HG03045 (cell line): ENCODE data around the gene TWIST2.

ENCODE experiments used
- ATAC-seq: cut with Tn5 transposase; IDR thresholded peaks from one replicate; pipeline ENCODE4 v1.9.1; 2021; ENCODE audit warnings: mild to moderate bottlenecking, moderate library complexity; ENCODE audit not compliant: unreplicated experiment

TWIST2 gene

GRCh38 chr2:238888781-238889180 is 40.9 kb downstream of the TWIST2 start:
- ATAC-seq = no peak

- ATAC-seq = no peak
These were observed 42.2 kb downstream of the TWIST2 start for GRCh38 chr2:238890131-238890530.

GRCh38 chr2:238890618-238891456 is 43.0 kb downstream of the TWIST2 start:
- no peak for ATAC-seq

GRCh38 chr2:238891457-238892203 is 43.7 kb downstream of the TWIST2 start:
- ATAC-seq = no peak

GRCh38 chr2:238892204-238892500 is 44.3 kb downstream of the TWIST2 start:
- no peak for ATAC-seq

DNA sequence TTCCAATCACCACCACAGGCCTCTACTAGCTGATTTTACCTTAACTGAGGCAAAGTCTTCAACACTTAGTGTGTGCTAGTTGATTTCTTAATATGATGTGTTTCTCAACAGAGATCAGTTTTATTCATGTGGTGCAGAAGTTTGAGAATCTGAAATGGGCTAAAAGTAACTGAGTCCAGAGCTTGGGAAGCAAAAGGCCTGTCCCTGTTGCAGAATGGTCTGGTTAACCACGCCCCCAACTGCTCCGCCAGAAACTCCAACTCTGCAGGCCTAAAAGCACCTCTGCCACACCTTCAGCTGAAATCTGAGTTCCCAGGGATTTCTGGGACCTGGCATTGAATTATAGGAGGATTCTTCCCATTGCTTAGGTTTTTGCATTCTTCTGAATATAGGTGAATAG is 44.9 kb downstream of the TWIST2 start:
- ATAC-seq = no peak

- no peak for ATAC-seq
These were observed 45.6 kb downstream of the TWIST2 start for GRCh38 chr2:238893349-238894000.

DNA sequence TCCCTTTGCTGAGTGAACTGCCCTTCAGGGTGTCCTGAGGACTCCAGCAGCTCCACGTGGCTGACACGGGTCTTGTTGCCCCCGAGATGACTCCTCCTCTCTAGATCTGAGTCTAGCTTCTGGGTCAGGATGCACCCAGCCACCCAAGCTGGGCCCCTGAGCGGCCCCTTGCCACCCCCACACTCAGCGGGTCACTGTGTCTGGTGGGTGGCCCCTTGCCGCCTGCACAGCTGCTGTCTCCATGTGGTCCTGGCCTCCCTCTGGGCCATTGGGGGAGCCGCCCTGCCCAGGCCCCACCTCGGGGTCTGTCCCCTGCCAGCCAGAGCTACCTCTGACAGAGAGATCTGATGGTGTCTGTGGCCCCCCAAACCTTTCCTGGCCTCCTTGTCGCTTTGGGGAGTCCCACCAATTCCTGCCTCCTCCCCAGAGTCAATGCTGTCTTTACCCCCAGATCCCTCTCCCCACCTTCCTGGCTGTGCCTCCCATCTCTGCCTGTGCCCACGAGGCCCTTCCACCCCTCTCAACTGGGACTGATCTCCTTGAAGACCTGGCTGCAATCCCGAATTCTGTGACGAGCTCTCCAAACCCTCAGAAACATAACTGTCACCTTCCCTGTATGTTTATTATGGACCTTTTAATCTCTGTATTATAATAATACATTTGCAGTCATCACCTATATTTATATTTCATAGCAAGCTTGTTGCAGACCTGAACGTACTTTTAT is 46.5 kb downstream of the TWIST2 start:
- ATAC-seq = no peak

- ATAC-seq = no peak
These were observed 47.0 kb downstream of the TWIST2 start for GRCh38 chr2:238894950-238895298.

DNA sequence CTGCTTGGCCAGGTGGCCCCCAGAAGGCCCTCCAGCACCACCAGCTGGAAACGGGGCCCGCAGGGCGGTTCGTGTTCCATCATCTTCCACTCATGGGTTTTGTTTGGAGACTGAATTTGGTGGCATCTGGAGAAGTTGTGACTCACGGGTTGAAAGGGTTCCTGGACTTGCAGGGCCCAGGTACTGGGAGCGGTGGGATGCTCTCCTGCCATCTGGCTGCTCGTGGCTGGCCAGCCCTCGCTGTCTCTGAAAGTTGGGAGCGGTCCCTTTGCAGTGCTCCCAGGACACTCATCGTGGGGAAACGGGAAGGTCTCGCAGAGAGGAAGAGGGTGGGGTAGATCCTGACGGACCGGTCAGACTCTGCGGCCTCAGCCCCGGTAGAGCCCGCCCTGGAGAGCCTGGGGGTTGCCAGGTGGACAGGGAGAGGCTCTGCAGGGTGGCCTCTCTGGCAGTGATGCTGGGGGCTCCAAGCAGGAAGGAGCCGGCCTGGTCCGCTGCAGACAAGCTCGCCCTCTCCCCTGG is 47.5 kb downstream of the TWIST2 start:
- no peak for ATAC-seq

GRCh38 chr2:238895891-238896600 is 48.2 kb downstream of the TWIST2 start:
- no peak for ATAC-seq

GRCh38 chr2:238896641-238897040 is 48.8 kb downstream of the TWIST2 start:
- no peak for ATAC-seq

DNA sequence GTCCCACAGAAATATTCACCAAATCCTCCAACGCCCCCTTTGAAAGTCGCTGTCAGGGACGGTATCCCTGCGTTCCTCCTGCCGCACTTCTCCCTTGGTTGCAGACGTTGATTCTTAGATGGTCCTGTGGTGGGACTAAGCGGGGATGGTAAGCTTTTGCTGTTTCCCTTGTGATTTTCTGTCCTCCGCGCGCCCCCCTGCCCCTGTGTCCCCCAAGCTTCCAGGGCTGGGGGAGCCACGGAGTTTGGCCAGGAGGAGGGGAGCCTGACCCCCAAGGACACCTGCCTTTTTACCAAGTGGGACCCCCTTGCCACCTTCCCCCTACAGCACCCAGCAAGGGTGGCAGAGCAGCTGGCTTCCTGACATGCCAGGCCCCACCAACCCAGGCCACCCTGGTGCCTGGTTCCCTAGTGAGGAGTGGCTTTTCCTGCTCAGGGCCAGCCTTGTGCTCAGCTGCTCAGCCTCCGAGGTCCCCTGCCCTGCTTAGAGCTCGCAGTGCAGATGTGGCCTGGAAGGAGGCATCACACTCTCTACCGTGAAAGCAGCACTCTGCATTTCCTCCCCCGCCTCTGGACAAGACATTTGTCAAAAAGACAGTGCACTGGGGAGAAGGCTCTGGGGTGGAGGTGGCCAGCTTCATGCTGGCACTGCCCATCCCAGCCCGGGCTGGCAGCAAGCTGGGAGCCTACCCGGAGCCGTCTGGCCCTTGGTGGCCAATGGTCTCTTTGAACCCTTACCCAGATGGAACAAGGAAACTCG is 49.4 kb downstream of the TWIST2 start:
- ATAC-seq = no peak

- no peak for ATAC-seq
These were observed 50.0 kb downstream of the TWIST2 start for GRCh38 chr2:238897911-238898311.

- ATAC-seq = no peak
These were observed 50.8 kb downstream of the TWIST2 start for GRCh38 chr2:238898534-238899281.

DNA sequence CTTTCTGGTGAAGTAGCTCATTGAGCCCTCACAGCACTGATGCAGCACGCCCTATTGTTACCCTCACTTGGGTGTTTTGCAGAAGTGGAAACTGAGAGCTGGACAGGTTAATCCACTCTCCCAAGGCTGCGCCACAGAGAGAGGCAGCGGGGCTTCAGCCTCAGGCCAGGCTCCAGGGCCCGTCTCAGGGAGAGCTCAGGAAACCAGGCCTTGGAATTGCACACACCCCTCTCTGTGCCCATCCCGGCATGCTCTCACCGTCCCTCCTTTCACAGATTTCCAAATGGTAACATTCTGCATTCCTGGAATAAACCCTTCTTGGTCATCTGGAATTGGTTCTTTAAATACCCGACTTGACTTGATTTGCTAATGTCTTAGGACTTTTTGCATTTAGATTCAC is 51.5 kb downstream of the TWIST2 start:
- no peak for ATAC-seq

DNA sequence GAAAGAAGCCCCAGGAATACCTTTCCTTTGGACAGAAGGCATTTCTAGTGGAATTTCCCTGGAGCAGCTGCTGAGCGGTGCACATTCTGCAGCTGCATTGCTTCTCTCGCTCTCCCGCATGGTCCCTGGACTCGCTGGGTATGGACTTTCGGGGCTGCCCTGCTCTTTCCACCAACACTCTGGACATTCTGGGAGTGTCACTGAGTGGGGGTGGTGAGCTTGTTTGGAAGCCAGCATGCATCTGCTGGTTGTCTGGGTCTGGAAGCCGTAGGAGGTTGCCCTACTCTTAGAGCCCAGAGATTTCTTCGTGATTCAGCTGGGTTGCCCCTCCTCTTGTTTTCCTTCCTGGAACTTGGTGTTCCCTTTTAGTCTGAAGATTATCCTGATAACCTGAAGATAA is 52.6 kb downstream of the TWIST2 start:
- ATAC-seq = no peak

GRCh38 chr2:238901461-238902057 is 53.7 kb downstream of the TWIST2 start:
- no peak for ATAC-seq

DNA sequence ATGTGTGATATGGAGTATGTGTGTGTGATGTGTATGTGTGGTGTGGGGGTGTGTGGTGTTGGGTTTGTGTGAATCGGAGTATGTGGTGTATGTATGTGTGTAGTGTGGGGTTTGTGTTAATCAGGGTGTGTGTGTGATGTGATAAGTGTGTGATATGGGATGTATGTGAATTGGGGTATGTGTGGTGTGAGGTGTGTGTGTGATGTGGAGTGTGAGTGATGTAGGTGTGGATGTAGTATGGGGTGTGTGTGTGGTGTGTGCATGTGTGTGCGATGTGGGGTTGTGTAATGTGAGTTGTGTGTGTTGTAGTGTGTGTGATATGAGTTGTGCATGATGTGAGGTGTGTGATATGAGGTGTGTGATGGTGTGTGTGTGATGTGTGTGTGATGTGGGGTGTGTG is 54.4 kb downstream of the TWIST2 start:
- no peak for ATAC-seq
